Measurements from ENCODE around the gene RIPK4.

The RIPK4 gene

GRCh38 chr21:41751611-41752011 is 15.2 kb downstream of the RIPK4 start:
- H3K4me1 ChIP-seq = no peaks in the 10 kb centered on the region
- H3K36me3 ChIP-seq = no peaks in the 10 kb centered on the region
- no peak for TF ChIP-seq CTCF (IDR thresholded peaks at IDR 0.05; ENCODE audit: low read depth, low read length)
- H3K4me3 ChIP-seq (ENCODE audit: low read depth, low read length) = no peak overlapping the region
- H3K9me3 ChIP-seq = no peaks in the 10 kb centered on the region
- H3K27me3 ChIP-seq = peaks cover 4% of the 10 kb centered on the region; the same call in 1 of the 2 replicates
- DNase-seq = no peak

- H3K4me1 ChIP-seq = no peaks in the 10 kb centered on the region
- no peak overlapping the region for H3K4me3 ChIP-seq (ENCODE audit: low read depth, low read length)
- no peaks in the 10 kb centered on the region for H3K36me3 ChIP-seq
- DNase-seq = no peak
- peaks cover 4% of the 10 kb centered on the region; the same call in 1 of the 2 replicates for H3K27me3 ChIP-seq
- no peak for TF ChIP-seq CTCF (IDR thresholded peaks at IDR 0.05; ENCODE audit: low read depth, low read length)
- no peaks in the 10 kb centered on the region for H3K9me3 ChIP-seq
These were observed 16.2 kb downstream of the RIPK4 start for GRCh38 chr21:41750532-41751151.

GRCh38 chr21:41750051-41750450 is 16.8 kb downstream of the RIPK4 start:
- H3K4me3 ChIP-seq (ENCODE audit: low read depth, low read length) = no peak overlapping the region
- no peaks in the 10 kb centered on the region for H3K36me3 ChIP-seq
- peaks cover 4% of the 10 kb centered on the region; the same call in 1 of the 2 replicates for H3K27me3 ChIP-seq
- DNase-seq = no peak
- no peak for TF ChIP-seq CTCF (IDR thresholded peaks at IDR 0.05; ENCODE audit: low read depth, low read length)
- H3K9me3 ChIP-seq = no peaks in the 10 kb centered on the region
- no peaks in the 10 kb centered on the region for H3K4me1 ChIP-seq

- no peak overlapping the region for H3K4me3 ChIP-seq (ENCODE audit: low read depth, low read length)
- H3K4me1 ChIP-seq = no peaks in the 10 kb centered on the region
- no peak for TF ChIP-seq CTCF (IDR thresholded peaks at IDR 0.05; ENCODE audit: low read depth, low read length)
- no peak for DNase-seq
- H3K27me3 ChIP-seq = peaks cover 4% of the 10 kb centered on the region; the same call in 1 of the 2 replicates
- no peaks in the 10 kb centered on the region for H3K9me3 ChIP-seq
- no peaks in the 10 kb centered on the region for H3K36me3 ChIP-seq
These were observed 17.6 kb downstream of the RIPK4 start for GRCh38 chr21:41749286-41749685.

- Histone ChIP-seq H3K36me3 (no peaks in the 10 kb centered on the region), H3K9me3 (no peaks in the 10 kb centered on the region), H3K27me3 (peaks cover 4% of the 10 kb centered on the region; the same call in 1 of the 2 replicates), H3K4me1 (no peaks in the 10 kb centered on the region), H3K4me3 (ENCODE audit: low read depth, low read length) (no peak overlapping the region)
- no peak for TF ChIP-seq CTCF (IDR thresholded peaks at IDR 0.05; ENCODE audit: low read depth, low read length)
- DNase-seq = no peak
These were observed 18.7 kb downstream of the RIPK4 start for GRCh38 chr21:41747943-41748738.

- Histone ChIP-seq H3K27me3 (peaks cover 4% of the 10 kb centered on the region; the same call in 1 of the 2 replicates), H3K36me3 (no peaks in the 10 kb centered on the region), H3K4me3 (ENCODE audit: low read depth, low read length) (no peak overlapping the region), H3K9me3 (no peaks in the 10 kb centered on the region), H3K4me1 (no peaks in the 10 kb centered on the region)
- TF ChIP-seq CTCF (IDR thresholded peaks at IDR 0.05; ENCODE audit: low read depth, low read length) = no peak
- no peak for DNase-seq
These were observed 20.2 kb downstream of the RIPK4 start for GRCh38 chr21:41746744-41747006.
